ENCODE measurements around the gene MBP.

- TF ChIP-seq POLR2AphosphoS5 (IDR thresholded peaks at IDR 0.05; ENCODE audit: borderline replicate concordance, low read depth, low read length): no peak
- TF ChIP-seq EZH2 (IDR thresholded peaks at IDR 0.05): no peak
These were observed 54.5 kb downstream of the MBP start for GRCh38 chr18:77077941-77078689.
